Cardiac septum (tissue), 1 donor: ENCODE results near the gene CATSPER4. TPM values are rescaled to one million over a fixed set of nuclear protein-coding genes. Genes with fewer than 3 reads are reported as not detected.

Source experiments
- DNase-seq: peaks from one replicate; pipeline ENCODE4 v3.0.0-alpha.2; 2020; ENCODE audit warnings: low spot score
- intact Hi-C: fragments of 100-400 bp; cut with DNase I; formaldehyde crosslinking; loops from one replicate; pipeline ENCODE4 v1.14.0; 2022
- total RNA-seq: library from RNA; stranded (reverse); fragmentation: NEBNext Ultra II Directional; extraction: Animal tissue kit (Norgen Biotek cat#: 25700); gene quantifications from one replicate; pipeline ENCODE4 v1.2.1, GENCODE V29; 2021
- donor health status: DM: no; HTN: no; CAD: no.

The CATSPER4 gene
- total RNA-seq, 1 donor from 2014 or later: not detected

DNA sequence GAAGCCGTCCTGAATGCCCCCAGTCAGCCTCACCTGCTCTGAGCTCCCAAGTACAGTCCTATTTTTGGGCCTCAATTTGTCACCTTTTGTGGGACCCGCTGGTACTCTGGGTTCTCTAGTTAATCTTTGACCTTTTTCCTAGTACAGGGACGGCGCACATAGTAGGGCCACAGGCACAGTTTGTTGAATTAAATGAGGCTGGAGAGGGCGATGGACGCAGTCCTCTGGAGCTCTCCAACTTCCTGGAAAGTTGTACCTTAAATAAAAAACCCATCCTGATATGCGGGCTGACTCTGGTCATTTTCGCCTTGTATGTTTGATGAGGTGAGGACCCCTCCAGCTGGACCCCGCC lies 26.7 kb upstream of the CATSPER4 start:
- no peak for DNase-seq
- intact Hi-C loops: no loop called here

DNA sequence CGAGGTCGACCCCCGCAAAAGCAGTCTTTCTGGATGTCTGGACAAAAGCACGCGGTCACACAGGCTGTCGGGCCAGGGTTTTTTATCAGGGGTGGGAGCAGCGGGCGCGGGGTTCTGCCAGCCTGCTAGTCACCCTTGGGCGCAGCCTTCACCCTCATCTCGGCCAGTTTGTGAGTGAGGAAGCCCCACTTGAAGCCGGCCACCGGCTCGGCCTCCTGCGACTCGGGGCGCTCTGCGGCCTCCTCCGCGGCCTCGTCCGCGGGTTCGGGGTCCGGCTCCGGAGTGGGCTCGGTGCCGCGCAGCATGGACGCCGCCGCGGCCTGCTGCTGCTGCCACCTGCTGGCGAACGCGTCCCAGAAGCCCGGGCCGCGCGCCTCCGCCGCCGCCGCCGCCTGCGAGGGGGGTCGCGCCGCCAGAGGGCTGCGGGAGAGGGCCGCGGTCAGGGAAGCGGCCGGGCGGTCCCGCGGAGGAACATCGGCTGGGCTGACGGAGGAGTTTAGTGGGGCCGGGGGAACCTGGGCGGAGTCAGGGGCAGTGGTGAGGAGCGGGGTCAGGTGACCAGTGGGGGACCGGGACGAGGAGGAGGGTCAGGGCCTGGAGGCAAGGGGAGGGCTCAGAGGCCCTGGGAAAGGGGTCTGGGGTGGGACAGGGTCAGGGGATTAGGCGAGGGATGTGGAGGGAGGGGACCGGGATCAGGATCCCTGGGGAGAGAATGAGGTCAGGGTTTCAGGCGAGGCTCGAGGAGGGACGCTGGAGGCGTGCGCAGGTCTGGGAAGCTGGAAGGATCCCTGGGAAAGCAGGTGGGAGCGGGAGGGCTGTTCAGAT lies 26.2 kb upstream of the CATSPER4 start:
- intact Hi-C loops: no loop called here

DNA sequence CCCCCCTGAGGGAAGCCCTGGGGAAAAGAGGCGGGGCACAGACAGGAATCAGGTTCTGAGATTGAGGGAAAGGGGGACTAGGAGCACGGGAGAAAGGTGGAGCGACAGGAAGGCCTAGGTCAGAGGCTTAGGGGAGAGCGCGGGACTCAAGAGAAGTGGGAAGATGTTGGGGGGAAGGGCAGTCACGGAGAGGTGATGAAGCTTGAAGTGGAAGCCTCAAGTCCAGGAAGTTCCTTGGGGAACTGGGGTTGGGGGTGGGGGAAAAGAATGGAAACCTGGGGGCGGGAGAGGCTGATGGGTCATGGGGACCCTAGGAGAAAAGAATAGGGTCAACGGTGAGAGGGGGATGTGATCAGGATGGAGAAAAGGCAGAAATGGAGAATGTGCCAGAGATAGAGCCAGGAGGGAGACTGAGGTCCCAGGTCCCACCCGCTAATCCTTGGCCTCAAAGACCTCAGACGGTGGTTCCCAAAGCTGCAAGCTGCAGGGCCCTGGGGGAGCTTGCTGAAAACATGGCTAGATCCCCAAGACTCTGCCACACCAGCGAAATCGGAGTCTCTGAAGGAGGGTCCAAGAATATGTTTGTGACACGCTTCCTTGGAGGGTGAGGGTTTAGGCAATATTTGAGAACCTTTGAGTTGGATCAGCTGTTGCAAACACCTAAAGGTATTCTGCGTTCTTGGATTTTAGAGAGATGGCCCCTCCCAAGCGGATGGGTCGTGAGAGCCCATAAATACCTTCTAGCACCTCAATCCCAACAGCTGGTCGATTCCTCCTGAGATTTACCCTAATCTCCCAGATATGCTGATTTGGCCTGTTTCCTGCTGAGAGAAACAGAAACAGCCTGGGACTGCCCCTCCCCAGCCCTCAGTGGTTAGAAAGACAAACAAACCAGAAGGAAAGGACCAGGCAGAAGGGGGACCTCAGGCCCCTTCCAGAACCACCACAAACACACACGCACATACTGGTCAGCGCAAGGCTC lies 25.2 kb upstream of the CATSPER4 start:
- DNase-seq: no peak
- intact Hi-C loops: loop anchor here (5.0 kb wide), 2 partner anchors 67 to 157 kb away; partner anchors contain the start of gene CEP85

More for the DNA sequence above, 26.2 kb upstream of the CATSPER4 start:
- no peak for DNase-seq

DNA sequence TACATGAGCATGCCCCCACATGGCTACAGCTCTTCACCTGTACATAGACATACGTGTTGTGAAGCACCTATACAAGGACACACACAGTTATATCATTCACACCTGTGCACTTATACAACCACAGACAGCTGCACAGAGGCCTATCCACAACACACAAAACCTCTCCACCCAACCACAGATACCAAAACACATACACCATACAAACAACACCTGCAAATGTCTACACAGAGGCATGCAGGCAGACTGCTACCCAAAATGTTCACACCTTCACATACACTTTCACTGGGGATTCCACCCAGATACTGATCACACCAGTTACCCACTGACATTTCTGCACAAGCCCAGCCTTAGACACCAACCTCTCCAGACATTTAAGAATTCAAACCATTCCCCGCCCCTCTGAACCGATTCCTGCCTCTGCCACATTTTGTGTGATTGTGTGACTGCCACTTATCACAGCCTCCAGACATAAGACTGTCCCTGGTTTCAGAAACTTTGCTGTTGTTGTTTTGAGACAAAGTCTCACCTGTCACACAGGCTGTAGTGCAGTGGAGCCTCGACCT lies 23.6 kb upstream of the CATSPER4 start:
- intact Hi-C loops: loop anchor here (5.0 kb wide), 2 partner anchors 66 to 156 kb away; partner anchors contain the start of gene CEP85
- DNase-seq: no peak

DNA sequence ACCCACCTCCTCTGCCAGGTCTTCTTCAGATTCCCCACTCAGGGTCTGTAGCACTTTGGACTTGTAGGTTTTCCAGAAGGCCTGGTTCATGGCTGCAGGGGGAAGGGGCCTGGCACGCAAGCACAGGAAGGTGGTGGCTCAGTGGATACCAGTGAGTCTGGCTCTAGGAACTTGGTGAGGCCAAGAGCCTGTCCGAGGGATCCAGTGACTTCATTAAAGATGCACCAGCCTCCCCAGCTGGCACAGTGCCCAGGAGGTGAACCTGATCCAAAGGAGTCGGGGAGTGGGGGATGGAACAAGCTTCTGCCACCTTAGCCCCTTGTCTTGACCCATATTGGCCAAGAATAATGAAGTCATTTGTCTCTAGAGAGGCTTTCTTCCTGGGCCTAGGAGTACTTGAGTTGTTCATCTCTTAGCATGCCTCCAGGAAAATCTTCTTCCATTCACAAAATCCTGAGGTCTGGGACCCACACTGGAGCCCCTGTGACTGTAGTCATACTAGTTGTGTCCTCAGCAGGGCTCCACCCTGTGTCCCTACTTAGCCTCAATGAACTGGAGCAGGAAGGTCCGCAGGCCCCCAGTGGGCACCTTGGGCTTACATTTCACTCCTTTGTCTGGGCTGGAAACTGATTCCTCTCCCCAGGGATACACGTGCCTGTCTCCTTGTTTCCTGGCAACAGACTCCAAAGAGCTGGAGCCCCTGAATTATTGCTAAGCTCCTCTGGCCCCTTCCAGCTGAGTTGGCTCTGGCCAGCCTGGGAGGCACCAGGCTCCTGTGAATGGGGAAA lies 21.8 kb upstream of the CATSPER4 start, which contains the start of gene C1orf232:
Gene C1orf232, minus strand, starts transcription at position 554 of the 788 bp plus-strand sequence. Its CDS starts 464 bp downstream, at position 90.
- no peak for DNase-seq
- intact Hi-C loops: loop anchor here (5.0 kb wide), 2 partner anchors 64 to 154 kb away; partner anchors contain the start of gene CEP85

DNA sequence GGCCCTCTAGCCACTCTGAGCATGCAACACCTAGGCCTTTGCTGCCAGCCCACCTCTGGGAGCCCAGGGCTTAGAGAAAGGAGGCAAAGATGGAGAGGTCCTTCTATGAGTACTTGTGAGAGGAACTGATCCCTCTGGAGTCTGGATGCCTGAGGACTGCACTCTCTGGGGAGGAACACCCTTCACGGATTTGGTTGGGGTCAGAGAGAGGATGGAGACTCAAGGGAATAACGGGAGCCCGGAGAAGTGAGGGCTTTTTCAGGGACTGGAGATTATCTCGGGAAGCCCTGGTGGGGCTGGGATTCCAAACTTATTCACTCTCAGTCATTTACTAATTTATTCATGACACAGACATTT lies 21.2 kb upstream of the CATSPER4 start:
- intact Hi-C loops: loop anchor here (5.0 kb wide), 2 partner anchors 63 to 153 kb away; partner anchors contain the start of gene CEP85
- no peak for DNase-seq

DNA sequence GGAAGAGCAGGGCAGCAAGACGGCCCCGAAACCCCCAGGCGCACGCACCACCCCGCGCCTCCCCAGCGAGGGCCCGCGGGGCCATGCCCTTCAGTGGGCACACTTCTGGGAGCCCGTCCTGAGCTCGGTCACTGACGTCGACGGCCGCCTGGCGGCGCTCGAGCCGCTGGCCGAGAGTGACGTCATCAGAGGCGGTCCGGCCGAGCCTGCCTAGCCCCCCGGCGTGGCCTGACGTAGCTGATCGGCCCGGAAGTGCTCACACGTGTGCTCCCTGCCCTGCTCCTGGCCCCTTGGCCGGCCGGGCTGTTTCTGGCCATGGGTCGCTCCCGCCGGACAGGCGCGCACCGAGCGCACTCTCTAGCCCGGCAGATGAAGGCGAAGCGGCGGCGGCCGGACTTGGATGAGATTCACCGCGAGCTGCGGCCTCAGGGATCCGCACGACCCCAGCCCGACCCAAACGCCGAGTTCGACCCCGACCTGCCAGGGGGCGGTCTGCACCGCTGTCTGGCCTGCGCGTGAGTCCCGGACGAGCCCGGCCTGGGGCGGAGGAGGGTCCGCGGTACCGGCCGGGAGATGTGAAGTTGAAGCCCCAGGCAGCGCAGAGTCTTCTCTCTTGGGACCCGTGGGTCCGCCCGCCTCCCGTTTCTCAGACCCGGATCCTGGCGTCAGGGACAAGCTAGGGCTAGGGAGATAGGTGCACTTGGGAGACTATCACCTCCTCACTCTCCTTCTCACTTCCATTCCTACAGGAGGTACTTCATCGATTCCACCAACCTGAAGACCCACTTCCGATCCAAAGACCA lies 20.5 kb upstream of the CATSPER4 start, which contains the start of gene ZNF593:
Gene ZNF593, plus strand, starts transcription at position 240 of the 803 bp plus-strand sequence. Its CDS starts 76 bp downstream, at position 316.
- intact Hi-C loops: loop anchor here (5.0 kb wide), 2 partner anchors 62 to 152 kb away; partner anchors contain the start of gene CEP85
- DNase-seq: peak; percentile 96

DNA sequence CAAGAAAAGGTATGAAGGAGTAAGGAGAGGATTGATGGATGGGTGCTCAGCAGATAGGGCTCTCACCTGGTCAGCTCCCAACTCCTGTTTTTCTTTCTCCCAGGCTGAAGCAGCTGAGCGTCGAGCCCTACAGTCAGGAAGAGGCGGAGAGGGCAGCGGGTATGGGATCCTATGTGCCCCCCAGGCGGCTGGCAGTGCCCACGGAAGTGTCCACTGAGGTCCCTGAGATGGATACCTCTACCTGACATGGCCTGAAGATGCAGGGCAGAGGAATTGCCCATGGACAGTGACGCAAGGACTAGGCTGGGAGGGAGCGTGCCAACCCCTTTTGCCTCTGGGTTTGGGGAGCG lies 20.0 kb upstream of the CATSPER4 start:
- DNase-seq: no peak
- intact Hi-C loops: no loop called here

DNA sequence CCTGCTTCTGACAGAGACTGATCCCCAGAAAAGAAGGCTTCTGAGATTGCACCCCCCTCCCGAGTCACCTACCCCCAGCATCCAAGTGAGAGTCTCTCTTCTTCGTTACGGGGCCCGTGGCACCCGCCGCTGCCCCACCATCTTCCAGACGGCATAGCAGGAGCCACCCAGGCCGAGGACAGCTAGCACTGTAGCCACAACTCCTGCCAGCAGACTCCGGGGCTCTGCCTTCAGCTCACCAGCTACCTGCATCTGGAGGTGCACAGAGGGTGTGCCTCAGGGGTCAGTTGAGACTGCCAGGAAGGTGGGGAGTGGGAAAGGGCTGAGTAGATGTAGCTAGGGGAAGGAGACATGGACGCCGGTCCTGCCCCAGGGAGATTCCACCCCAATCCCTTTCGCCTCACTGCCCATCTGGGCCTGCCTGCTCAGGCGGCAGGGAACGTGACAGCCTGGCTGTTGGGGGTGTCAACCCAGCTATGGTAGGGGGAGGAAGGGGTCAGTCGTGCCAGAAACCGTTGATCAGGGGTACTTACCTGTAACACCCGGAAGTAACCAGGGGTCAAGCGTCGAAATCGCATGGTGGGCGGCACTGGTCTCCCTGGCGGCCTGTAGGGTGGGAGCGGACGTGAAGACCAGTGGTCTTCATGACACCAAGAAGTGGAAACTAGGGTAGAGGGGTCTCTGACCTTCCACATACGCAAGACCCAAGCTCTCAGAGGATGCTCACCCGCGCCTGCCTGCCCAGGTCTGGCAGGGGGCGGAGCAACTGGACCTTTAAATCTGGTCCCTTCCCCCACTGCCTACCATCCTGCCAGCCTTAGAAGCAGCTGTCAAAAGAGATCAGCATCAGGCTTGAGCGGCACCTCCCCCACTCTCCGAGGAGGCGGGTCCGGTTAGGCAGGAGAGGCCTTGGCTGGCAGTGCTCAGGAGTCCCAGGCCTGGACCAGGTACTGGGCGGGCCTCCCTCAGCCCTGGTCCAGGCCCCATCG lies 19.0 kb upstream of the CATSPER4 start, which contains the start of gene ZNF593OS:
Gene ZNF593OS, minus strand, starts transcription at position 749 of the 989 bp plus-strand sequence. Its CDS starts 171 bp downstream, at position 578.
- no peak for DNase-seq
- intact Hi-C loops: no loop called here

DNA sequence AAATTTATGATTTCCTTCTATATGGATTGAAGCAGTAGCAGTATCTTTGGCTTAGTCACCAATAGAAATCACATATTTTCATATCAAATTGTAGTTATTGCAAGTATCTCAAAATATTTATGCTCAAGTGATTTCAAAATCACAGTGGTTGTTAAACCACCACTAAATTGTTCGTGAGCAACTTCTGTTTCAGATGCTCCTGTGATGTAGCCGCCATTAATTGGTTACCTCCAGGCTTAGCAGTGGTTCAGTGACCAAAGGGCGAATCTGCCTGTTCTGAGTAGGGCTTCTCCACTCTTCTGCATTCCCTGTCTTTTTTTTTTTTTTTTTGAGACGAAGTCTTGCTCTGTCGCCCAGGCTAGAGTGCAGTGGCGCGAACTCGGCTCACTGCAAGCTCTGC lies 15.1 kb upstream of the CATSPER4 start:
- no peak for DNase-seq
- intact Hi-C loops: no loop called here

DNA sequence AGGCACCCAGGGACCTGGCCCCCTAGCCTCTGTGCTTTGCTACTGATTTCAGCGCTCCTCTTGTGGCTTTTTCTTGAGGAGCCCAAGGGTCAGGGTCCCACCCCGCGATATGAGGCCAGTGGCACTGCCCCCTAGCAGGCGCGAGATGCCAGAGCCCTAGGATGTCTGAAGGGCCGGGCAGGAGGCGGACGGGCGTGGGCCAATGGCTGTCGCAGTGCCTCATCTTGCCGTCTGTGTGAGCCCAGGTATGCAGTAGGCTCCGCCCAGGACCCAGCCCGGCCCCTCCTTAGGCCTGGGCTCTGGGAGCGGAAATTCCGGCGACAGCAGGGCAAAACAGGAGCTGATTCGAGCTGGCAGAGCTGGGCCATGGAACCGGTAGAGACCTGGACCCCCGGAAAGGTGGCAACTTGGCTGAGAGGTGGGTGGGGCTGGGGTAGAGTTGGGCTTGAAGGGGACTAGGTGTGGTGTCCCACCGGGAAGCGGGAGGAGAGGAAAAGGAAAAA lies 13.2 kb upstream of the CATSPER4 start, which contains the start of gene CNKSR1:
Gene CNKSR1, plus strand, starts transcription at position 310 of the 503 bp plus-strand sequence. Its CDS starts 57 bp downstream, at position 367.
- intact Hi-C loops: no loop called here

DNA sequence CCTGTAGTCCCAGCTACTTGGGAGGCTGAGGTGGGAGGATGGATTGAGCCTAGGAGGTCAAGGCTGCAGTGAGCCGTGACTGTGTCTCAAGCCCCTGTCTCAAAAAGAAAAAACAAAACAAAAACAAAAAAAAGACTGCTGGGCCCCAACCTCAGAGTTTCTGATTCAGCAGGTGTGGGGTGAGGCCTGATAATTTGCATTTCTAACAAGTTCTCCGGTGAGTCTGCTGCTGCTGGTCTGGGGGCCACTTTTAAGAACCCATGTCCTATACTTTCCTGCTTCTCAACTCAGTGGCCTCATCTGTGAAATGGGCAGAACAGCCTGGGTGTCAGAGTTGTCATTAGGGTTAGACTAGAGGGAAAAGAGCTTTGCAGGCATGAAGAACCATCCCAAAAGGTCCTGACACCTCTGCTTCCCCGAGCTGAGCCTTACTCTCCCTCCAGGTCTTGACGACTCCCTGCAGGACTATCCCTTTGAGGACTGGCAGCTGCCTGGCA lies 10.3 kb upstream of the CATSPER4 start:
- DNase-seq: no peak
- intact Hi-C loops: no loop called here

More for the DNA sequence above, 13.2 kb upstream of the CATSPER4 start, which contains the start of gene CNKSR1:
- no peak for DNase-seq

DNA sequence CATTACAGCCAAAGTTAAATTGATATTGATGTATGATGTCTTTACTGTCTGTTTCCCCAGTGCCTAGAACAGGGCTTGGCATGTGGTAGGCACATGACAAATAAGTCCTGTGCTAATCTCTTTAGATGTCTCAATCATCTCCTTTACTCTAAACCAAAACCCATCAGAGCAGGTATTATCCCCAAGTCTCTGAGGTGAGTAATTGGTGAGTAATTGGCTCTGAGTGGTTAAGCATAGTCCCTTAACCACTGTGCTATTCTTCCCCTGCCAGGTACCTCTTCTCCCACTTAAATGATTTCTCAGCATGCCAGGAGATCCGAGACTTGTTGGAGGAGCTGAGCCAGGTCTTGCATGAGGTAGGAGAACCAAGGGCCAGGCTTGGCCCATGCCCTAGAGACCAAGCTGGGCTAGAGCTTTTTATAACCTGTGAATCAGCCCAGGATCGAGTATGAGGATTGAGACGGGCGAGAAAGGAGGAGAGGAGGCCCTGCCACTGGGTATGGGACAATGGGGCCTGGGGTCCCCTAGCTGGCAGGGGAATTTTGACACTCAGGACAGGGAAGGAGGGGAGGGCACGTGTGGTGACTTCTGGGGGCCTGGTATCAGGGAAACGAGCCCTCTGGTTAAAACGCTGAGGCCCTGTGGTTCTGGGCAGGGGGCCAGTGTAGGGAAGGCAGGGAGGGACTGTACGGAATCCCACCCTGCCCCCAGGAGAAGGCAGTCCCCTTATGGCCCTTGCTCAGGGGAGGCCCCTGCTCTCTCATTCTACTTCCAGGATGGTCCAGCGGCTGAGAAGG lies 8.6 kb upstream of the CATSPER4 start:
- DNase-seq: no peak
- intact Hi-C loops: no loop called here

DNA sequence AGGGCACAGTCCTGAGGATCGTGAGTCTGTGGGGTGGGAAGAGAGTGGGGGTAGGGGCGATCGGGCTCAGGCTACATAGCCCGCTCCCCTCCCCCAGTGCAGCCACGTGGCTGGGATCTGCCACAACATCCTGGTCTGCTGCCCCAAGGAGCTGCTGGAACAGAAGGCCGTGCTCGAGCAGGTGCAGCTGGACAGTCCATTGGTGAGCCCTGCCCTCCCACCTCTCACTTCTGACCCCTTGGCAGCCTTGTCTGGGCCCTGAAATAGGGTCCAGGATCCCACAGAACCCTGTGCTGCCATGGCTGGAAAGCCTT lies 8.1 kb upstream of the CATSPER4 start:
- DNase-seq: no peak
- intact Hi-C loops: no loop called here

DNA sequence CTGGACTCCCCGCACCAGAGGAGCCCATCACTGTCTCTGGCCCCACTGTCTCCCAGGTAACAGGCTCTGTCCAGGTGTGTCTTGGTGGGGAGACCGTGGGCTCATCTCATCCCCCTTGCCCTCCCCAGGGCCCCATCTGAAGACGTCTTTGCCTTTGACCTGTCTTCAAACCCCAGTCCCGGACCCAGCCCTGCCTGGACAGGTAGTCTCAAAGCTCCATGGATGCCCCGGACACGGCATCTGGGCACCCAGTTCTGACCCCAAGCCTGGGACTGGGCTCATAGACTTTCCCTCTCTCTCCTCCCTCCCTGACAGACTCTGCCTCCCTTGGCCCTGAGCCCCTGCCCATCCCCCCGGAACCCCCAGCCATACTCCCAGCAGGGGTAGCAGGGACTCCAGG lies 6.3 kb upstream of the CATSPER4 start:
- no peak for DNase-seq
- intact Hi-C loops: no loop called here

DNA sequence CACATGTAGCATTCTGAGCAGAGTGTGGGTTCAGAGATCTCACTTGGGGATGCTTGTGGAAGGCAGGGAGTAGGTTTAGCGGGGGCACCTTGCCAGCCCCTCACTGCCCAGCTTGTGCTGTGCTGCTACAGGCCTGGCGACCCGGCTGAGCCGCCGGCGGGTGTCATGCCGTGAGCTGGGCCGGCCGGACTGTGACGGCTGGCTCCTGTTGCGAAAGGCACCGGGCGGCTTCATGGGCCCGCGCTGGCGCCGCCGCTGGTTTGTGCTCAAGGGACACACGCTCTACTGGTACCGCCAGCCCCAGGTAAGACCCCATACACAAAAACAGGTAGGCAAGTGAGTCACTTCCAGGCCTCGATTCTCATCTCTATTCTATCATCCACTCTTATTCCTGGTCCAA lies 5.5 kb upstream of the CATSPER4 start:
- intact Hi-C loops: no loop called here
- no peak for DNase-seq
